GF-D8 (cell line): ENCODE results near the gene TBC1D16.
A peak's percentile ranks its signal among the peaks of the same experiment; 100 is the strongest.
"Not testable (repeated sequence)": the region's sequence is repeated elsewhere in the genome, so short reads cannot be mapped to it uniquely, and the experiment has no call there.

Source experiments
- DNase-seq: peaks from one replicate; lab custom pipeline; 2025; lab: John Stamatoyannopoulos, UW

TBC1D16 gene

DNA sequence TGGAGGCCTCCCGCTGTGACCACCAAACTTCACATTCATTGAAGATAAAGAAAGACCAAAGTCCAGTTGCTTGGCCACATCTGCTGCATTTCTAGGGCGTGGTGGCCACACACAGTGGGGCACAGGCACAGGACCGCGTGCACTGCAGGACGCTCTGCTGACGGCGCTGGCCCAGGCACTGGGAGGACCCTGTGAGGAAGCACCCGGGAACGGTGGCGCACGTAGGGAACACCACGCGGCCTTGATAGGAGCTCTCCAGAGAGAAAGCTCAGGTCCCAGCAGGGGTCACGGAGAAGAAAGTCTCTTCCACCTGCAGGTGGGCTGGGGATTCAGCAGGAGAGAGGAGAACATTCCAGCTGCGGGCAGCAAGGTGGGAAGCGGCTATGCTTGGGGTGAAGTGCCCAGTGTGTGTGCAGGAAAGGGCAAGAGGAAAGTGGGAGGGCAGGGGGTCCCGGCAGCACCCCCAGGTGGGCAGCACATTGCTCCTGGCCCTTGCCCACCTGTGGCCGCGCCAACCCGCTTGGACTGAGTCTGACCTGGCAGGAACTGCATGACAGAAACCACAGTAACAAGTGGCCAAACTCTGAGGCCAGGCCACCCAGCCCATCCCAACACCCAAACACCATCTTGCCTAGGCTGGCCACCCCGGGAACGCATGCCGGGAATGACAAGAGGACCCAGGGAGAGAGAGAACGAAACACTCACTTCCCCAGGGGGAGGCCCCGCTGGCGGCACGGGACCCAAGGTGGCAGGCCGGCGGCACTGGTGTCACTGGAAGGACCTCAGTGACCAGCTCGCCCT lies 32.8 kb downstream of the TBC1D16 start:
- DNase-seq, result no peak

DNA sequence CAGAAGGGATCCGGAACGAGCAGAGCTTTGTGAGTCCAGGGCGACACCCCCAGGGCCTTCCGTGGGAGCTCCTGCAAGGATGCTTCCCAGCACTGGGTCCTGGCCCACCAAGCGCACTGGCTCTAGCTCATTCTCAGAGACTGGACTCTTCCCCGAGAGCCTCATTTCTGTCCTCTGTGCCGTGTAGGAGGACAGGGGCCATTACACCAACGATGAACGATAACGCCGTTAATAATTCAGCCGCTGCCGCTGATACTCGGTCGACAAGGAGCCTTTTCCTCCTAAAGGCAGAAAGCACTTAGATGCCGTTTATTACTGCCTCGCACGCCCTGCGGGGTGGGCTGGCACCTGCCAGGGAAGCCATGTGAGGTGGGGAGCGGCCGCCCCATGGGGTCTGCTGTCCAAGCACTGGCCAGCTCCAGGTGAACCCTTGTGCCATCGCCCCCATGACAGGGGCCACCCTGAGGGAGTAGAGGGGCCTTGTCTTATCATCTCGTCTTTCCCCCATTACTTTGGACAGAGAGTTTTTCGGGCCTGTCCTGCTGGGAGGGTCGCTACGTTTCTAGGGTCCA lies 33.5 kb downstream of the TBC1D16 start:
- no peak for DNase-seq

DNA sequence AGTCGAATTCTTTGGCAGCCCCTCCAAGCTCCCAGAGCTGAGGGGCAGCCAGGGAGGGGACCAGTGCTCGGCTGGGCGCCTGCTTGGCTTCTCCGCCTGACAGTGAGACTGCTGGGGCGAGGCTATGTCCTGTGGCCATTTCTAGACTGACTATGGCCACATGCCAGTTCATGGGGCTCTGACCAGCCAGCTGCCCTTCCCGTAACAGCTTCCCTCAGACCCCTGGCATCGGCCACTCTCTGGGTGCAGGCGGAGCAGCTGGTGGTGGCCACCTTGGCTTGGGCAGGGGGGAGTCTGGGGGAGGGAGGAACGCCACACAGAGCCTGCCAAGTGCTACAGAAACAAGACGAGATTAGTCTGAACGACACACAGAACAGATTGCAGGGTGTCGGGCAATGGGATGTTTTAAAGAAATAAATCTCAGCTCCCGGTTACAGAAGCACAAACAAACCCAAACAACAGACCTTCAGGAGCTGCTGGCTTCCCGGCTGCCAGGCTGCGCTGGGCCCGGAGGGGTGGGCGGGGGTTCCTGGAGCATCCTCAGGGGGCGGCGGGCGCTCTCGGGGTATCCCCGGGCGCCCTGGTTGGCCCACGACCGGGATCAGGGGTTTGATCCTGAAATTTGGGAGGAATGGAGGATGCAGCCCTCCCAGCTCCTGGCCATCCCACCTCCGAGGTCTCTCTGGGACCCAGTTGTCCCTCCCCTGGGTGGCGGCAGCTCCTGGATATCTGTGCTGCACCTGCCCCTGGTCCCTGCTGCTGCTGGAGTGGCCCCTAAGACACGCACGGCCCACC lies 34.5 kb downstream of the TBC1D16 start:
- DNase-seq, result no peak

DNA sequence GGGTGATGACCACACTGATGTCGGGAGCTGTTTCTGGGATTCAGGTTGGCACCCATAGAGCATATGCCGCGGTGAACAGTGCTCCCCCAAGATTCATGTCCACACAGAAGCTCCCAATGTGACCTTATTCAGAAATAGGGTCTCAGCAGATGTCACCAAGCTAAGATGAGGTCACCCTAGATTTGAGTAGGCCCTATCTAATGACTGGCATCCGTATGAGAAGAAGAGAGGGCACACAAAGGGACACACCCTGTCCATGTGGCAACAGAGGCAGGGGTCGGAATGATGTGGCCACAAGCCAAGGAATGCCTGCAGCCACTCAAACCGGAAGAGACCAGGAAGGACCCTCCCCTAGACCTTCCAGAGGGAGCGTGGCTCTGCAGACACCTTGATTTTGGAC lies 35.5 kb downstream of the TBC1D16 start:
- no peak for DNase-seq

DNA sequence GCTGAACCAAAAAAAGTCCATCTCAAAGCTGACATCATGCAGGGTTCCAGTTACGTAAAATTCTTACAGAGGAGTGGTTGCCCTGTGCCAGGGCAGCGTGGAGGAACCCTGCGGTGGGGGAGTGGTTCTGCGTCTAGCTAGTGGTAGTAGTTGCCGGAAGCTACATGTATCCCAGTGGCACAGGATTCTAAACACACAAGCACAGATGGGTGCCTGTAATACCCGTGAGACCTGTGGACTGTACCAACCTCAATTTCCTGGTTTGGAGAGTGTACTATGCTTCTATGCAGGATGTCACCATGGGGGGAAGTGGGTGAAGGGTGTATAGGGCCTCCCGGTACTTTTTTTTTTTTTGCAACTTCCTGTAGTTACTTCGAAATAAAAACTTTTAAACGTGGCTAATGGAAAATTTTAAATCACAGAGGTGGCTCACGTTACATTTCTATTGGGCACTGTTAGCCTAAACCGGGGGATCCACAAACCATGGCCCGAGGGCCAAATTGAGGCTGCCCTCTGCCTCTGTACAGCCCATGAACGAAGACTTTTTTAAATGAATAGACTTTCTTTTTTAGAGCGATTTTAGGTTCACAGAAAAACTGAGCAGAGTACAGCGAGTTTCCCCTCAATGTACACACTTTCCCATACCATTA lies 38.5 kb downstream of the TBC1D16 start:
- peak; percentile 99 for DNase-seq

DNA sequence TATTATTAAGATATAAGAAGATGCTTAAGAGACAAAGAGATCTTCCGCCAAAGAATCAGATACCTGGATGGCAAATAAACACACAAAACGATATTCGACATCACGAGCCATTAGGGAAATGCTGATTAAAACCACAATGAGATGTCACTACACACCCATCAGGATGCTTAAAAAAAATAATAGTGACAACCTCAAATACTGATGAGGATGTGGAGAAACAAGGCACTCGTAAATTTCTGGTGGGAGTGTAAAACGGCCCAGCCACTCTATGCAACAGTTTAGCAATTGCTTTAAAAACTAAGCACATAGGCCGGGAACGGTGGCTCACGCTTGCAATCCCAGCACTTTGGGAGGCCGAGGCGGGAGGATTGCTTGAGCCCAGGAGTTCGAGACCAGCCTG lies 39.4 kb downstream of the TBC1D16 start:
- peak; percentile 55 for DNase-seq

DNA sequence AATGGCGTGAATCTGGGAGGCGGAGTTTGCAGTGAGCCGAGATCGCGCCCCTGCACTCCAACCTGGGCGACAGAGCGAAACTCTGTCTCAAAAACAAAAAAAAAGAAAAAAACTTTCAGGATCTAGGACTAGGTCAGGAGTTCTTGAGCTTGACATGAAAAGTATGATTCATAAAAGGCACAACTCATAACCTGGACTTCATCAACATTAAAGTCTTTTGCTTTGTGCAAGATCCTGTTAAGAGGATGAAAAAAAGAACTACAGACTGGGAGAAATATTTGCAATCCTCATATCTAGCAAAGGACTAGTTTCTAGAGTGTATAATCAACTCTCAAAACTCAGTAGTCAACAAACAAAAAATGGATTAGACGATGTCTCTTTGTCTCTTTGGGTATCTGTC lies 40.0 kb downstream of the TBC1D16 start:
- no peak for DNase-seq

DNA sequence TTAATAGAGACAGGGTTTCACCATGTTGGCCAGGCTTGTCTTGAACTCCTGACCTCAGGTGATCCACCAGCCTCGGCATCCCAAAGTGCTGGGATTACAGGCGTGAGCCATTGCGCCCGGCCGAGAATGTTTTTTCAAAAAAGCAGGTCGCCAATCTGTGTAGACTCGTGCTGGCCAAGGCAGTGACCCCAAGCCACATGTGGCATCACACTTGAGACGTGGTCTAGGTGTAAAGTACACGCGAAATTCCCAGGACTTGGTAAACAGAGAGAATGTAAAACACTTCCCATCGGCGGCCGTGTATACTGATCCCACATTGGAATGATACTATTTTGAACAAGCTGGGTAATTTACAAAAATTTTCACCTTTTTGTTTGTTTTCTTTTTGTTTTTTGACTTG lies 41.1 kb downstream of the TBC1D16 start:
- DNase-seq, result no peak

DNA sequence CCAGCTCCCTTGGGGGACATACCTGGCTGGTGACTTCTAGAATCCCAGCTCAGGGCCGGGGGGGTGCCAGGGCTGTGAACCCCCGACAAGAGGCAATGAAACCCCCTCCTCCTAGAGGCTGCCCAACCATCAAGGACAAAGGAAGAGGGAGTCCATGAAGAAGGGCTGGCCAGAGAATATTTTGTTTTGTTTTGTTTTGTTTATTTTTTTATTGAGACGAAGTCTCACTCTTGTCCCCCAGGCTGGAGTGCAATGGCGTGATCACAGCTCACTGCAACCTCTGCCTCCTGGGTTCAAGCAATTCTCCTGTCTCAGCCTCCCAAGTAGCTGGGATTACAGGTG lies 41.5 kb downstream of the TBC1D16 start:
- not testable (repeated sequence) for DNase-seq

DNA sequence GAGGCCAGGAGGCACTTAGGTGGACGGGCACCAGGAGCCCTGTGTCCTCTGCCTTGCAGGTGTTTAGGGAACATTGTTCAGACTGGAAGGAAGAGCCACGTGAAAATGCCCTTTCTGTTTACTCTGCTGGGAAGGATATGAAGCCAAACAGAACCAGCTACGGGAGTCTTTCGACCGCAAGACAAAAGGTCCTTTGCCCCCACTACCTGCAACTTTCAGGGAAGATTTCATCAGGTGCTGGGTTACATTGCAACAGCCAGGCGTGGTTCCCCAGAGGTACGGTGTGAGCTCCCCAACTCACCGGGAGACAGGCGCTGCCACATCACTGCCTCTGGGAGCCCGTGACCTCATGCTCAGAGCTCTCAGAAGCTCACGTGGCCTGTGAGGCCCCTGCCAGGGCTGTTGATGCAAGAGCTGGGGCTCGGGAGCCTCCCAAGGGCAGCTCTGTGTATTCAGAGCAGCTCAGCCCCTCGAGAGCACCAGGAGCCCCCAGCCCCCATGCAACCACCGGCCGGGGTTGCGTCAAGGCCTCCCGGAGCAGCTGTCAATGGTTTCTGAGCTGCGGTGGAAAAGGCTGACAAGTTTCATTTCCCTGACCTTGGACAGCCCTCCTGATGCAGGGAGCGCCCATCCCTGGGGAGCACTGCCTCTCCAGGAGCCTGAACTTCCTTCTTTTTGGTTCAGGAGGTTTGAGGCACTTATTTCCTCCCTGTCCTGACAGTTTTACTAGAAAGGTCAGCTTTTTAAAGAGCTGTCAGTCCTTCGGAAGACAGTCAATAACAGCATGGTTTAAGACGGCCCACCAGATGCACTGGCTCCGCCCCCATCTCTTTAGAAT lies 42.1 kb downstream of the TBC1D16 start:
- peak; percentile 89 for DNase-seq

DNA sequence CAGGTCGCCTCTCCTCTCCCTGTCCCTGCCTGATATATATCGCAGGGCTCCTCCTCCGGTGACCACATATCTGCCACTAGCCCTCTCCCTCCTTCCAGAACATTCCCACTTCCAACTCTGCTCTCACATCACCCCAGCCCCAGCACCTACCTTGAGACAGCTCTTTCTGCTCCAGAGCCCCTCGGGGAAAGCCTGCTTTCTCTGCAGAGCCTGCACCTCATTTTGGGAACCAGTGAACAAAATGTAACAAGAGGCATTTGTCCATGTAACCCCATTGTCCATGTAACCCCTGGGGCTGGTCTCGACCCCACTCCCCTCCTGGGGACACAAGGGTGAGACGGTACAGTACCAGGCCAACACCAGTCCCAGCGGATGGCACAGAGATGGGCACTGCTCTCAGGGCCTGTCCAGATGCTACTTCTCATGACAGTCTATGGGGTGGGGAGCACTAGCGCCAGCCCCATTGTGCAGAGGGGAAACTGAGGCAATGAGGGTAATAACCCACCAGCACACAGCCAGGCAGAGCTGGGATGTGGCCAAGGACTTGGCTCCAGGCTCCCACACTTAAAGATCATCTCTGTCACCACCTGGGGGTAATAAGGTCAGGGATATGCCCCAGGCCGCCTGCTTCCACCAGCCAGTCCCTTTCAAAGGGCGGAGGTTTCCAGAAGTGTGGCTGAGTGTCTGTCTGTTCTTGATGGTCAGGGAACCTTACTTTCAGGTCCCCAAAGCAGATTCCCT lies 42.9 kb downstream of the TBC1D16 start:
- DNase-seq, result no peak

DNA sequence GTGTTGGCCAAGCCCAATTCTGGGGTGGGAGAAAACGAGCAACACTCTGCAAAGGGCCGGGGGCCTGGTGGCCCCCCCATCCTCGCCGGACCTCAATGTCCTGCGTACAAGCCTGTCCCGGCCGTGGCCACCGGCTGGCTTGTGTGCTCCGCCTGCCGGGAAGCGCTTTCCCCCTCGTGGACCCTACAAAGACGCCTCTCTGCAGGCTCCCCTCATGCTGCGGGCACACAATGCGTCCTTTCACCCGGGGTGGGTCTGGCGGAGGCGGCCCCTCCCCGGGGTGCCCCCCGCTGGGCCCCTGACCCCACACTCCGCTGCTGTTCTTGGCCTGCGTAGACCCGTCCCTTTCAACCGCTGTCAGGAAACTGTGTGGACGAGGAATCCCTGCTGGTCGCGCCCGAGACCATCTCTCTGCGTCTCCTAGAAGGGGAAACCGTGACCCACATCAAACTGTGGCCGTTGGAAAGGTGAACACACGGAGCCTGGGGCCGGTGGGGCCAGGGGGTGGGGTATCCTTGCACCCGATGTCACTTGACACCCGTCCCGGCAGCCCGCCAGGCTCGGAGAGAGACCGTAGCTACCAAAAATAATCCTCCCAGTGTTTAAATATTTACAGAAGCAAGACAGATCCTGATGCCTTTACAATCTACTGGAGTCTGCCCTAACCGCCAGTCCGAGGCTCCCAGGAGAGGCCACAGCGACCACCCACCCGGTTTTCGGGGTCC lies 43.6 kb downstream of the TBC1D16 start:
- no peak for DNase-seq

DNA sequence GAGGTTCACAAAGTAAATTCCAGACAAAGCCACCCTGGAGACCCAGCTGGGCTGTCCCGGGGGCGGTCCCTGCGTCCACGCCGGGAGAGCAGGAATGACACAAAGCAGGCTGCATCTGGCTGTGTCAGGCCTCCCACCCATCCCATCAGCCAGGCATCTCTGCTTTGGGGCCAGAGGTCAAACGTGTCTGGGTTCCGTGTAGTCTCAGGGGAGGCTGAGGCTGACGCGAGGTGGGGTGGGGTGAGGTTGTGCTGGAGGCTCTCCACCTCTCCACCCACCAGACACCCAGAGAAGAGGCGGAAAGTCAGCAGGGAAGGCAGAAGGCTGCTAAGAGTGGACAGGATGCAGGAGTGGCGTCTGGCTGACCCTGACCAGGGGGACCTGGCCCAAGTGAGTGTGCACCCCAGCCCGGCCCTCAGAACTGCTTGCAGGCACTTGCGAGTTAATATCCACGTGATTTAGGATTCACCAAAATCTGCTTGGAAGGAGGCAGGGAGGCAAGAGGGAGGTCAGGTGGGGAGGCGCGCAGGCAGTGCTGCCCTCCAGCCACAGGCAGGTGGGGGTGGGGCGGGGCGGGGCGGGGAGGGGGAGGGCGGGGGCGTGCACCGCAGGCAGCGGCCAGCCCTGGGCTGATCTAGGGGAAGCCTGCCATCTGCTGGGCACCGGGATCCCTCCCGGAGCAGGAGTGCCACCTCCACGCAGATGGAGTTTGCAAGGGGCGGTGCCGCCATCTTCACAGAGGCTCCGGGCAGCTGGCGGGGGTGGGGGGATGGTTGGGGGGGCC lies 44.3 kb downstream of the TBC1D16 start:
- no peak for DNase-seq

DNA sequence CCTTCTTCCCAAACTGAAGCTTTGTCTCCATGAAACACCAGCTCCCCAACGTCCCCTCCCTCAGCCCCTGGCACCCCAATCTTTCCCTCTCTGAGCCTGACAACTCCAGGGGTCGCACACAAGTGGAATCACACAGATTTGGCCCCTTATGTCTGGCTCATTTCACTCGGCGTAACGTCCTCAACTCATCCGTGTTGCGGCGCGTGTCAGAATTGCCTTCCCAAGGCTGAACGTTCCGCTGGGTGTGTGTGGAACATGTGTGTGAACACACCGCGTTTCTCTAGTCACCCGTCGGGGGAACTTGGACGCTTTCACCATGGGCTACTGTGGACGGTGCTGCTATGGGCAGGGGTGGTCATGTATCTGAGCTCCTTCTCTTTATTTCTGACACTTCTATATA lies 45.0 kb downstream of the TBC1D16 start:
- DNase-seq, result no peak

DNA sequence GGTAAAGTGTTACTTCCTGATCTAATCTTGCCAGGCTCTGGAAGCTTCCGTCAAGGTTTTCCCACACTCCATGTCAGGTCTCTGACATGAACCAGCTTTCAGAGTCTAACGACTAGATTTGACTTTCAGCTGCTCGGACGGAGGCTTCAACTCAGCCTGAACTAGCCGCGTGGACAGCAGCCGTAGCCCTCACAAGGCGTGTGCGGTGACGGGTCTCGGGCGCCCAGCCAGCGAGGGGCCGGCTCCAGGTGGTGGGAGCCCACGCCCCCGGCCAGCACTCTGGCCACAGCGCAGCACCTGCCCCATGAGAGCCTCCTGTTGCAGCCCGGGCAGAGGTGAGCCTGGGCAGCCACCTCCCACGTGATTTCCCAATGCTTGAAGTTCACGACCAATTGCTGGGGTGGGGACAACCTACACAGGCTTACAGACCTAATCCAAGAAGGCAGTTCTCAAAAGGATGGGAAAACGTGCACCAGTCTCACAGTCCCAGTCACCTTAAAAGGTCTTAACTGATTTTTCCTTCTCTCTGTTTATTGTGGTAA lies 45.5 kb downstream of the TBC1D16 start:
- DNase-seq, result no peak

DNA sequence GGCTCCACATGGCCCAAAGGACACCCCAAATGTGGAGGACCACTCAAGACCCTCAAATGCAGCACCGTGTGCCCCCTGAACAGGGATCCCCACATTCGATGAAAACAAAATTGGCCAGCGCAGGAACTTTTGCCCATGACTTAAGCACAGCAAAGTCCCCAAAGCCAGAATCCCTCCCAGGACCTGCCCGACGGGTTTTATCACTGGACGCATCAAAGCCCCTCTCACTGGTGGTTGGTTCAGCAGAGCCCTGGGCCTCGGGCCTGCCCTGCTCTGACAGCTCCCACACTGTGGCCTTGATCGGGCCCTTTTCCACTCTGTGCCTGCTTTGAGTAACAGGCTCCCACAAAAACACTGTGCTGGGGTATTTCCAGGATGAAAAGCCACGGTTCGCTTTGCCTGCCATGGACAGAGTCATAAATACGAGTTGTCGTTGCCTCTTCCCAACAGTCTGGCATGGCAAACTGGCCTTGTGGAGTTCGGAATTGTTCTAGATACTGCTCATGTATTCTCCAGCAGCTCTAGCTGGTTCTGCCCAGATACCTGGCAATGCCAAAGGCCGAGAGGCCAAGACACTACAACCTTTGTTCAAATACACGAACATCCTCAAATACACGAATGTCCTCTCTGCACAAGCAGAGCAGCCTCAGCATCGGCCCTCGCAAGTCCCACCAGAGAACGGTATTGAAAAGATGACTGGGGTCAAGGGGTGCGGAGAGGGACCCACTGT lies 46.4 kb downstream of the TBC1D16 start:
- no peak for DNase-seq

DNA sequence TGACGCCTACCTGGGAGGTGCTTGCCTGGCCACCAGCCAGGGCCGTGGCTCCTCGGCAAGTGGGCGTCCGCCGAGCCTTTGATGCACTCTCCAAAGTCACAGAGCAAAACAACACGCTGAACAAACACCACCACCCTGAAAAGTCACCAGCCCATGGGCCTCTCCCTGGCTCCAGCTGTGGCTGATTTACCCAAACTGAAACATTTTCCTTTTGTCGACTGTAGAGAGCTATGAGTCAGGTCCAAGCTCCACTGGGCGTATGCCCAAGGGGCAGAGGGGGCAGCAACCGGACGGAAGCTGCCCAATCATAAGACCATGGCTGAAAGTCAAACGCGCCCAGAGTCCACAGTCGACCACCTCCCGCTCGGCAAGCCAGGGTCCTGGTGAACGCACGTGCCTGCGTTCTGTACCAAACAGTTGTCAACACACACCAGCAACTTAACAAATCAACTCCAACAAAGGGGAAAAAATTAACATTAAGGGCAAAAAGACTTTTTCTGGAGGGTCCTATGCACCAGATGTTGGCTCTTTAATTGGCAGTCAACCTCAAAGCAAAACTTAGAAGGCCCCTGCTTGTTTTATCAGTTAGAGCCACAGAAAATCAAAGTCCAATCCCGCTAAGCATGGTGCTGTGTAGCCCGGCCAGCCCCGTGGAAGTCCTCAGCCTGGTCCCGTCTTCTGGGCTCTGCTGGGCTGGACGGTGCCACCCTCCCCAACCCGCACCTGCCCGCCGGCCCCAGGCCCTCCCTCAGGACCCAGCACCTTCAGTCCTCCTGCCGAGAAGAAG lies 47.3 kb downstream of the TBC1D16 start:
- DNase-seq, result no peak

DNA sequence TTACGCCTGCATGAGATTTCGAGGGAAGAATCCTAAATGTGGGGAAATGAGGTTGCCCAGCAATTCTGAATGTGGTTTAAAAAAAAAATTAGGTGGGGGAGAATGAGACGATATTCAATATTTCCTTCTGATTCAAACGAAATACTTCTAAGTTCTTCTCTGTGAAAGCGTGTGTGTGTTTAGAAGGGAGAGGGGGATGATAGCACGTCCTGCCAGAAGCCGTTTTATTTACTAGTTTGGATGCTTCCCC lies 47.8 kb downstream of the TBC1D16 start:
- no peak for DNase-seq
